Neural cell (in vitro differentiated cells): Measurements from ENCODE around the gene CPD. TPM values are rescaled to one million over a fixed set of nuclear protein-coding genes. Genes with fewer than 3 reads are reported as not detected.

Source experiments
- H2AFZ ChIP-seq: fragments of 200-600, 300-800 bp; sonication (generic), shearing (Covaris generic); 2 replicates; pipeline ENCODE4 v1.6.0; 2014; ENCODE audit warnings: low read depth, mild to moderate bottlenecking, antibody characterized with exemption, low read length, moderate library complexity
- H3F3A ChIP-seq: fragments of 200-600 bp; shearing (Covaris generic); 2 replicates; pipeline ENCODE4 v1.6.1; 2016; ENCODE audit warnings: mild to moderate bottlenecking, moderate library complexity, mixed read lengths, antibody characterized with exemption, low read length; ENCODE audit not compliant: insufficient read depth, poor library complexity, severe bottlenecking
- H3K27ac ChIP-seq: fragments of 200-600, 300-800 bp; sonication (generic), shearing (Covaris generic); 2 replicates; pipeline ENCODE4 v1.5.1; 2014; ENCODE audit warnings: mild to moderate bottlenecking, low read length, moderate library complexity
- H3K27me3 ChIP-seq: fragments of 300-800, 200-600 bp; sonication (generic), shearing (Covaris generic); 2 replicates; pipeline ENCODE4 v1.6.0; 2014; ENCODE audit warnings: mild to moderate bottlenecking, low read depth, low read length, moderate library complexity; ENCODE audit not compliant: insufficient read depth
- H3K36me3 ChIP-seq: fragments of 300-800, 200-600 bp; sonication (generic), shearing (Covaris generic); 2 replicates; pipeline ENCODE4 v1.5.1; 2014; ENCODE audit warnings: mild to moderate bottlenecking, antibody characterized with exemption, low read length, moderate library complexity; ENCODE audit not compliant: insufficient read depth
- H3K4me2 ChIP-seq: fragments of 300-800, 200-600 bp; sonication (generic), shearing (Covaris generic); 2 replicates; pipeline ENCODE4 v1.6.0; 2014; ENCODE audit warnings: mild to moderate bottlenecking, low read length
- H3K4me3 ChIP-seq: fragments of 300-800, 200-600 bp; sonication (generic), shearing (Covaris generic); 2 replicates; pipeline ENCODE4 v1.5.1; 2014; ENCODE audit warnings: mild to moderate bottlenecking, low read length, moderate library complexity
- H3K79me2 ChIP-seq: fragments of 200-600 bp; shearing (Covaris generic); replicated peaks from 2 replicates; pipeline ENCODE4 v1.6.0; 2014; ENCODE audit warnings: mild to moderate bottlenecking, low read length, moderate library complexity; ENCODE audit not compliant: insufficient read depth
- H3K9ac ChIP-seq: fragments of 300-800, 200-600 bp; sonication (generic), shearing (Covaris generic); 2 replicates; pipeline ENCODE4 v1.6.1; 2016; ENCODE audit warnings: mild to moderate bottlenecking, low read length, mixed read lengths
- H3K9me2 ChIP-seq: fragments of 200-600 bp; shearing (Covaris generic); 2 replicates; pipeline ENCODE4 v1.6.1; 2016; ENCODE audit warnings: mild to moderate bottlenecking, low read length, mixed read lengths; ENCODE audit not compliant: insufficient read depth
- H3K9me3 ChIP-seq: fragments of 200-600, 300-800 bp; sonication (generic), shearing (Covaris generic); 2 replicates; pipeline ENCODE4 v1.6.1; 2016; ENCODE audit warnings: mild to moderate bottlenecking, mixed run types, low read length, moderate library complexity, mixed read lengths
- H4K20me1 ChIP-seq: fragments of 200-600 bp; shearing (Covaris generic); 2 replicates; pipeline ENCODE4 v1.6.1; 2016; ENCODE audit warnings: mild to moderate bottlenecking, mixed run types; ENCODE audit not compliant: insufficient read depth
- EP300 ChIP-seq: fragments of 450-650 bp; conservative IDR thresholded peaks from 2 replicates; pipeline ENCODE4 v1.6.1; 2014; ENCODE audit warnings: antibody characterized with exemption, mild to moderate bottlenecking, moderate library complexity; ENCODE audit not compliant: poor library complexity, severe bottlenecking
- EZH2 ChIP-seq: fragments of 200-600, 300-800 bp; shearing (Covaris generic), sonication (generic); IDR thresholded peaks from 2 replicates; pipeline ENCODE4 v1.6.1; 2014; ENCODE audit warnings: antibody characterized with exemption, low read length, borderline replicate concordance, mild to moderate bottlenecking; ENCODE audit not compliant: insufficient read depth, poor library complexity, severe bottlenecking
- MXI1 ChIP-seq: fragments of 450-650 bp; conservative IDR thresholded peaks from 2 replicates; pipeline ENCODE4 v1.6.1; 2014; ENCODE audit warnings: antibody characterized with exemption, mild to moderate bottlenecking; ENCODE audit not compliant: poor library complexity, severe bottlenecking
- POLR2AphosphoS5 ChIP-seq: IDR thresholded peaks from 2 replicates; pipeline ENCODE4 v1.6.1; 2012
- RAD21 ChIP-seq: fragments of 450-650 bp; conservative IDR thresholded peaks from 2 replicates; pipeline ENCODE4 v1.6.1; 2014; ENCODE audit warnings: antibody characterized with exemption, mild to moderate bottlenecking, moderate library complexity
- SMC3 ChIP-seq: fragments of 450-650 bp; conservative IDR thresholded peaks from 2 replicates; pipeline ENCODE4 v1.6.1; 2014; ENCODE audit warnings: antibody characterized with exemption, mild to moderate bottlenecking, moderate library complexity; ENCODE audit not compliant: poor library complexity
- TAF1 ChIP-seq: IDR thresholded peaks from 2 replicates; pipeline ENCODE4 v1.6.1; 2012; ENCODE audit warnings: low read depth
- polyA plus RNA-seq: library from polyadenylated mRNA; depleted of rRNA; stranded (reverse); fragments of >200 nt; gene quantifications from 2 replicates; pipeline ENCODE4 v1.2.3, GENCODE V29; 2014
- TF ChIP-seq, protein P1 (sequence below): fragments of 450-650 bp; IDR thresholded peaks from 2 replicates; pipeline ENCODE4 v1.5.1; 2014; ENCODE audit warnings: antibody characterized with exemption, mild to moderate bottlenecking, moderate library complexity; ENCODE audit not compliant: poor library complexity, severe bottlenecking
- TF ChIP-seq, protein P2 (sequence below): IDR thresholded peaks from 2 replicates; pipeline ENCODE4 v1.6.1; 2012; ENCODE audit warnings: borderline replicate concordance

The CPD gene
- polyA plus RNA-seq, 1 donor from 2014 or later = 14.1 TPM

GRCh38 chr17:30333503-30334360, 45.0 kb upstream of the CPD start, which contains the start of gene TMIGD1:
Gene TMIGD1 (minus strand): TSS chr17:30334057. CDS start chr17:30332133, 1,924 bp downstream.
- Histone ChIP-seq H3K4me2 (no peak within 1 kb of the TSS), H3K9ac (no peak within 1 kb of the TSS), H3K79me2 (no peaks in the 10 kb centered on the region), H2AFZ (no peak within 1 kb of the TSS), H3K9me3 (no peaks in the 10 kb centered on the region), H3K36me3 (no peaks in the 10 kb centered on the region), H3K9me2 (no peaks in the 10 kb centered on the region), H3K4me3 (no peak within 1 kb of the TSS), H3K27me3 (no peaks in the 10 kb centered on the region), H3K27ac (no peak within 1 kb of the TSS), H4K20me1 (no peaks in the 10 kb centered on the region), H3F3A (no peaks in the 10 kb centered on the region)
- TF ChIP-seq, protein P1, sequence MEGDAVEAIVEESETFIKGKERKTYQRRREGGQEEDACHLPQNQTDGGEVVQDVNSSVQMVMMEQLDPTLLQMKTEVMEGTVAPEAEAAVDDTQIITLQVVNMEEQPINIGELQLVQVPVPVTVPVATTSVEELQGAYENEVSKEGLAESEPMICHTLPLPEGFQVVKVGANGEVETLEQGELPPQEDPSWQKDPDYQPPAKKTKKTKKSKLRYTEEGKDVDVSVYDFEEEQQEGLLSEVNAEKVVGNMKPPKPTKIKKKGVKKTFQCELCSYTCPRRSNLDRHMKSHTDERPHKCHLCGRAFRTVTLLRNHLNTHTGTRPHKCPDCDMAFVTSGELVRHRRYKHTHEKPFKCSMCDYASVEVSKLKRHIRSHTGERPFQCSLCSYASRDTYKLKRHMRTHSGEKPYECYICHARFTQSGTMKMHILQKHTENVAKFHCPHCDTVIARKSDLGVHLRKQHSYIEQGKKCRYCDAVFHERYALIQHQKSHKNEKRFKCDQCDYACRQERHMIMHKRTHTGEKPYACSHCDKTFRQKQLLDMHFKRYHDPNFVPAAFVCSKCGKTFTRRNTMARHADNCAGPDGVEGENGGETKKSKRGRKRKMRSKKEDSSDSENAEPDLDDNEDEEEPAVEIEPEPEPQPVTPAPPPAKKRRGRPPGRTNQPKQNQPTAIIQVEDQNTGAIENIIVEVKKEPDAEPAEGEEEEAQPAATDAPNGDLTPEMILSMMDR = no peak
- TF ChIP-seq EZH2 (no peak), SMC3 (no peak), RAD21 (no peak)
- TF ChIP-seq, protein P2, sequence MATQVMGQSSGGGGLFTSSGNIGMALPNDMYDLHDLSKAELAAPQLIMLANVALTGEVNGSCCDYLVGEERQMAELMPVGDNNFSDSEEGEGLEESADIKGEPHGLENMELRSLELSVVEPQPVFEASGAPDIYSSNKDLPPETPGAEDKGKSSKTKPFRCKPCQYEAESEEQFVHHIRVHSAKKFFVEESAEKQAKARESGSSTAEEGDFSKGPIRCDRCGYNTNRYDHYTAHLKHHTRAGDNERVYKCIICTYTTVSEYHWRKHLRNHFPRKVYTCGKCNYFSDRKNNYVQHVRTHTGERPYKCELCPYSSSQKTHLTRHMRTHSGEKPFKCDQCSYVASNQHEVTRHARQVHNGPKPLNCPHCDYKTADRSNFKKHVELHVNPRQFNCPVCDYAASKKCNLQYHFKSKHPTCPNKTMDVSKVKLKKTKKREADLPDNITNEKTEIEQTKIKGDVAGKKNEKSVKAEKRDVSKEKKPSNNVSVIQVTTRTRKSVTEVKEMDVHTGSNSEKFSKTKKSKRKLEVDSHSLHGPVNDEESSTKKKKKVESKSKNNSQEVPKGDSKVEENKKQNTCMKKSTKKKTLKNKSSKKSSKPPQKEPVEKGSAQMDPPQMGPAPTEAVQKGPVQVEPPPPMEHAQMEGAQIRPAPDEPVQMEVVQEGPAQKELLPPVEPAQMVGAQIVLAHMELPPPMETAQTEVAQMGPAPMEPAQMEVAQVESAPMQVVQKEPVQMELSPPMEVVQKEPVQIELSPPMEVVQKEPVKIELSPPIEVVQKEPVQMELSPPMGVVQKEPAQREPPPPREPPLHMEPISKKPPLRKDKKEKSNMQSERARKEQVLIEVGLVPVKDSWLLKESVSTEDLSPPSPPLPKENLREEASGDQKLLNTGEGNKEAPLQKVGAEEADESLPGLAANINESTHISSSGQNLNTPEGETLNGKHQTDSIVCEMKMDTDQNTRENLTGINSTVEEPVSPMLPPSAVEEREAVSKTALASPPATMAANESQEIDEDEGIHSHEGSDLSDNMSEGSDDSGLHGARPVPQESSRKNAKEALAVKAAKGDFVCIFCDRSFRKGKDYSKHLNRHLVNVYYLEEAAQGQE = no peak

DNA sequence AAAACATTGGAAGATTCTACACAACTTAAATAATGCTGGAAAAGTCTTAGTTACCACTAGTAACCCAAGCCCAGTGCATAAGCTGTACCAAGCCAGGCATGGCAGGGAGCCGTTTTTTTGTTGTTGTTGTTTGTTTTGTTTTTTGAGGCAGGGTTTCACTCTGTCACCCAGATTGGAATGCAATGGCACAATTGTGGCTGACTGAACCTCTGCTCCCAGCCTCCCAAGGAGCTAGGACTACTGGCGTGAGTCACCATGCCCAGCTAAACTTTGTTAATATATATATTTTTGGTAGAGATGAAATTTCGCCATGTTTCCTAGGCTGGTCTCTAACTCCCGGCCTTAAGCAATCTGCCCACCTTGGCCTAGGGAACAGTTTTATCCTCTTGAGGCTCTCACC, 44.3 kb upstream of the CPD start:
- no peaks in the 10 kb centered on the region for H3K9me2 ChIP-seq
- no peaks in the 10 kb centered on the region for H3K79me2 ChIP-seq
- no peak overlapping the region for H3K9ac ChIP-seq
- no peaks in the 10 kb centered on the region for H3K36me3 ChIP-seq
- H3K4me3 ChIP-seq = no peak overlapping the region
- no peaks in the 10 kb centered on the region for H3K9me3 ChIP-seq
- no peaks in the 10 kb centered on the region for H3K27me3 ChIP-seq
- no peak overlapping the region for H2AFZ ChIP-seq
- H4K20me1 ChIP-seq = no peaks in the 10 kb centered on the region
- H3F3A ChIP-seq = no peaks in the 10 kb centered on the region
- no peak overlapping the region for H3K4me2 ChIP-seq
- TF ChIP-seq EP300 = no peak
- TF ChIP-seq MXI1 = no peak
- TF ChIP-seq TAF1 = no peak
- no peak for TF ChIP-seq EZH2
- no peak for TF ChIP-seq POLR2AphosphoS5
- no peak for TF ChIP-seq RAD21
- TF ChIP-seq, protein P1 = no peak
- TF ChIP-seq SMC3 = no peak
- TF ChIP-seq, protein P2 = no peak
- no peak overlapping the region for H3K27ac ChIP-seq
